HS-5 (cell line): Measurements from ENCODE around the gene COQ2.
"Not testable (repeated sequence)": the region's sequence is repeated elsewhere in the genome, so short reads cannot be mapped to it uniquely, and the experiment has no call there.

Experiments
- DNase-seq: peaks from one replicate; pipeline ENCODE4 v3.0.0-alpha.2; 2012; ENCODE audit warnings: low read depth

Gene COQ2

DNA sequence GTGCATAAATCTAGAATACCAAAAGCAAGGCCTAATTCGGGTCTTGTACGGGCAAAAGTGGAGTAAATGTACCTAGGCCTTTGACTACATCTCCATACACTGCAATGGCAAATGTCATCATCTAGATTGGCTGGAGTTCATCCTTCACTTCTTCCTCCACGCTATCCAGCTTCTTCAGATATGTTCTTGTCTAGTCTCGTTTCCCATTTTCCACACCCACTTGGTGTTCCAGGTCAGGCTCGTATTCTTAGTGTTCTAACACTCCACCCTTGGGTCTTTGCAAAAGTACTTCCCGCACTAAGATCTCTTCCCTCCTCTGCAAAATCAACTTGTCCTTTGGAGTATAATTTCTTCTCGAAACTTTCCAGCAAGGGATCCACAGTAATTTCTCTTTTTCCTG lies 1.4 kb downstream of the COQ2 start:
- DNase-seq, result no peak

- DNase-seq, result no peak
Observed at GRCh38 chr4:83282049-83282535, 2.5 kb downstream of the COQ2 start.

GRCh38 chr4:83281307-83281706 lies 3.3 kb downstream of the COQ2 start:
- no peak for DNase-seq

DNA sequence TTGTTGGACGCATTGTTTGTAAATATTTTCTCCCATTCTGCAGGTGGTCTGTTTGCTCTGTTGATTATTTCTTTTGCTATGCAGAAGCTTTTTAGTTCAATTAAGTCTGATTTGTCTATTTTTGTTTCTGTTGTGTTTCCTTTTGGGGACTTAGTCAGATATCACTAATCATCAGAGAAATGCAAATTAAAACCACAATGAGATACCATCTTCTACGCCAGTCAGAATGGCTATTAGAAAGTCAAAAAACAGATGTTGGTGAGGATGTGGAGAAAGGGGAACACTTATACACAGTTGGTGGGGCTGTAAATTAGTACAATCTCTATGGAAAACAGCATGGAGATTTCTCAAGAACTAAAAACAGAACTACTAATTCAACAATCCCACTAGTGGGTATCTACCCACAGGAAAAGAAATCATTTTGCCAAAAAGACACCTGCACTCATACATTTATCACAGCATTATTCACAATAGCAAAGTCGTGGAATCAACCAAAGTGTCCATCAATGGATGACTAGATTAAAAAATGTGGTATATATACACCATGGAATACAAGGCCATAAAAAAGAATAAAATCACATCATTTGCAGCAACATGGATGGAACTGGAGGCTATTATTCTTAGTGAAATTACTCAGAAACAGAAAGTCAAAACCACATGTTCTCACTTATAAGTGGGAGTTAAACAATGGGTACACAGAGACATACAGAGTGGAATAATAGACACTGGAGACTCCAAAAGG lies 8.1 kb downstream of the COQ2 start:
- DNase-seq, result no peak

DNA sequence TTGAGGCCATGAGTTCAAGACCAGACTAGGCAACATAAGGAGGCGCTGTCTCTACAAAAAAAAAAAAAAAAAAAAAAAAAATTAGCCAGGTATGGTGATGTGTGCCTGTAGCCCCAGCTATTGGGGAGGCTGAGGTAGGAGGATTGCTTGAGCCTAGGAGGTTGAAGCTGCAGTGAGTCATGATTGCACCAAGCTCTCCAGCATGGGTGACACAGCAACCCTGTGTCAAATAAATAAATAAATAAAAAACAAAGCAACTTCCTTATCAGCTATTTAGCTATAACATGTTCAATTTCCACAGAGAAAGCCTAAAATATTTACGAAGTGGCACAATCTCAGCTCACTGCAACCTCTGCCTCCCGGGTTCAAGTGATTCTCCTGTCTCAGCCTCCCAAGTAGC lies 10.7 kb downstream of the COQ2 start:
- DNase-seq, result not testable (repeated sequence)

DNA sequence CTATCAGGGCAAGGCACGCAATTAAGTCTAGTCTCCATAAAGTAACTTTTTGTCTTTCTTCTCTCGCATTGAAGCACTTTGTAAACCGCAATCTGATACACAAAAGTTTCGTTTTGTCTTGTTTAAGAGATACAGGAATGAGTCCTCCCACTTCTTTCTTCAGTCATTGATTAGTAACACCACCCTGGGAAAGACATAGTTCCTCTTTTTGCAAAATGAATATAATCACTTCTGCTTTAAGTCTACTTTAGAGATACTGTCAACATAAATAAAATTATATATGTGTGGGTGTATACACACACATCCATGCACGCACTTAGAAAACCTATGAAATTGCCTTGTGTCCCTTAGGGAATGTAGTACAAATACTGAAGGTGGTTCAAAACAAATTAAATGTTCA lies 11.7 kb downstream of the COQ2 start:
- DNase-seq, result no peak

- DNase-seq, result no peak
Observed at GRCh38 chr4:83269256-83269655, 15.3 kb downstream of the COQ2 start.

- DNase-seq, result no peak
Observed at GRCh38 chr4:83268491-83268890, 16.1 kb downstream of the COQ2 start.

GRCh38 chr4:83267830-83268475 lies 16.6 kb downstream of the COQ2 start:
- DNase-seq, result no peak

- no peak for DNase-seq
Observed at GRCh38 chr4:83267121-83267829, 17.3 kb downstream of the COQ2 start.

DNA sequence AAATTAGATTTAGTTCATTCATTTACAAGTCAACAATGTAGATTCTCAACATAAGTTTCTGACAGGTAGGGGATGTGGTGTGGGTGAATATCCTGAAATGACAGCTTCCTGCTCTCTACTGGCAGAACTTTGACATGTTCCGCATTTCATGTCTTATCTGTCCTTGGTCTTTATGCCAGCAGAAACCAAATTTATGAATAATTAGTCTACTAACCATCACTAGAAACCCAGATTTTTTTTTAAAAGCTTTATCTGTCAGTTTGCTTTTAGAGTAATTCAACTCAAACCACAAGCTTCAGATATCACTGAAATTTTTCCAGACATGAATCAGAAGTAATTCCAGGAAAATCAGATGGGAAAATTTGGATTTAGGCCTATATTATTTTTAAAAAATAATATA lies 17.9 kb downstream of the COQ2 start:
- no peak for DNase-seq

DNA sequence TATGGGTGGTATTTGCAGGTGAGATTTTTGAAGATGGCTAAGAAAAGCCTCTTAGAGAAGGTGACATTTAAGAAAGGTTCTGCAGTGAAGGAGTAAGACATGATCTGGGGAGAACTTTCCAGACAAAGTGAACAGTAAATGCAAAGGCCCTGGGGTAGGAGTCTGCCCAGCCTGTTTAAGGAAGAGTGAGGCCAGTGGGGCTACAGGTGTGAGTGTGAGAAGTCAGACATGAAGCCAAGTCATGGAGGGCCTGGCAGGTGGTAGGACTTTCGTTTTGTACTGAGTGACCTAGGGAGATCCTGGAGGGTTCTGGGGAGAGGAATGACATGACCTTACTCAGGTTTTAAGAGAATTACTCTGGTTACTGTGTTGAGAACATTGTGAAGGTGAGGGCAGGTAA lies 21.5 kb downstream of the COQ2 start:
- no peak for DNase-seq

DNA sequence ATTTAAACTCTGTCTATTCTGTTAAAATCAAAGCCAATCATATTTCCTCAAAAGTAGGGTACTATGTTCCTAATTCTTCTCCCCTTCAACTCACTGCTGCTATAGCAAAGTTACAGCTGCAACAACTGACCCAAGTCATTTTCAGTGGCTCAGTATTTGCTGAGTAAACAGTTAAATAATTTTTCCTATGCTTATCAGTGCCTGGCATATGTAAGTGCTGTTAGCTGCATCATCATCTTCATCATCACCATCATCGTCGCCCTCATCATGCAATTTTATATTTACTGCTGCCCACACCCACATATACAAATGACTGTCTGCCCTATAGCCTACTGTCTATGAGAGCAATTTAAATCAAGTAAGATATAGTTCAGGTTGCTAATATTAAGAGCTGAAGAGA lies 21.9 kb downstream of the COQ2 start:
- DNase-seq, result no peak

GRCh38 chr4:83261307-83261706 lies 23.3 kb downstream of the COQ2 start:
- DNase-seq, result no peak

DNA sequence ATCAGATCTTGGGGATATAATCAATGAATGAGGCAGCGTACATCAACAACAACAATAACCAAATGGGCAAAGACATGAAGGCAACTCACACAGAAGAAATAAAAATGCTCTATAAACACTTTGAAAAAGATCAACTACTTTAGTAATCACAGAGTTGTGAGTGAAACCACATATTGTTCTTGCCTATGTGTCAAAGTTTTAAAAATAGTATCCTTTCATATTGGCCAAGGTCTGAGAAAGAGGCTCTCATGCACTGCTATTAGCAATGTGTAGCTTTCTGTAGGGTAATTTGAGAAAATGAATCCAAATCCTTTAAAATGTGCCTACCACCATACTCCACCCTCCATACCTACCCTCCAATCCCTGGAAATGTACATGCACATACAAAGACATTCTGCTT lies 25.0 kb downstream of the COQ2 start:
- no peak for DNase-seq

GRCh38 chr4:83258461-83258860 lies 26.1 kb downstream of the COQ2 start:
- no peak for DNase-seq

GRCh38 chr4:83257811-83258210 lies 26.8 kb downstream of the COQ2 start:
- DNase-seq, result no peak

- DNase-seq, result peak; percentile 84
Observed at GRCh38 chr4:83255584-83255983, 29.0 kb downstream of the COQ2 start.

DNA sequence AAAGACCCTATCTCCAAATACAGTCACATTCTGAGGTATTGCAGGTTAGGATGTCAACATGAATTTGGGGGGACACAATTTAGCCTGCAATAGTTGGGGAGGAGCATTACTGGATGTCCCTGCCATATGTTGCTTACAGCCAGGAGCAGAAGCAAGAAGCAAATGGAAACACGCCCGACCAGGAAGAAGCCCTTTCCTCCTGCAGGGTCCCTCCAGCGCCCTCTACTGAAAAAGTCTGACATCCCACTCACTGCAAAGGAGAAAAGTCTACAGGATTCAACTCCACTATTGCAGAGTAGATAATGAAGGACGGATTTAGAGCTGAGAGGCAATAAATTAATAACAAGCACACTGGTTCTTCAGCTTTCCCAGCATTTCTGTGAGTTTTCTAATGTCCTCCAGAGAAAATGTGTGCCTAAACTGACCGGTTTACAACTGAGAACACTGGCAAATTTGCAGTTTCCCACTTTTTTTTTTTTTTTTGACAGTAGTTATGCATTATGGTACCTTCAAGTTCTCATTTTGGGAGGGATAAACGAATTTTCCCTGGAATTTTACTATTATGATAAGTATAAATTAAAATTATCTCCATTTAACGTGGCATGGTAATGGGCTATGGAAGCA lies 31.7 kb downstream of the COQ2 start:
- no peak for DNase-seq

DNA sequence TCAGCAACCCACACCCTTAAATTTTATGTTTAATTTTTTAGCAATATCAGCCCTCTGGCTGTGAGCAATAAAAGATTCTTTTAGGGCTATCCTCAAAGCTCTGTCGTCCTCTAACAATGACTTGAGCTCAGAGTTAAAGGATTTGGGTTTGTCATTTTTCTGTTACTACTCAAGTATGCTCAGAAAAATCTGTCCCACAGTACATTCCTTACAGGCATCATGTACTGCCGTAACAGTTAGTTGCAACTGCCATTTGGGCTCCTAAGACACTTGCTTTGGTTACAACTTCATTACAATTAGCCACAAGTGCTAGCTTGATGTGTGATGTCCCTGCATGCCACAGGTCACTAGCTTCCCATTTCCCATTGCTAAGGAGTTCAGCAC lies 33.2 kb downstream of the COQ2 start:
- DNase-seq, result no peak

DNA sequence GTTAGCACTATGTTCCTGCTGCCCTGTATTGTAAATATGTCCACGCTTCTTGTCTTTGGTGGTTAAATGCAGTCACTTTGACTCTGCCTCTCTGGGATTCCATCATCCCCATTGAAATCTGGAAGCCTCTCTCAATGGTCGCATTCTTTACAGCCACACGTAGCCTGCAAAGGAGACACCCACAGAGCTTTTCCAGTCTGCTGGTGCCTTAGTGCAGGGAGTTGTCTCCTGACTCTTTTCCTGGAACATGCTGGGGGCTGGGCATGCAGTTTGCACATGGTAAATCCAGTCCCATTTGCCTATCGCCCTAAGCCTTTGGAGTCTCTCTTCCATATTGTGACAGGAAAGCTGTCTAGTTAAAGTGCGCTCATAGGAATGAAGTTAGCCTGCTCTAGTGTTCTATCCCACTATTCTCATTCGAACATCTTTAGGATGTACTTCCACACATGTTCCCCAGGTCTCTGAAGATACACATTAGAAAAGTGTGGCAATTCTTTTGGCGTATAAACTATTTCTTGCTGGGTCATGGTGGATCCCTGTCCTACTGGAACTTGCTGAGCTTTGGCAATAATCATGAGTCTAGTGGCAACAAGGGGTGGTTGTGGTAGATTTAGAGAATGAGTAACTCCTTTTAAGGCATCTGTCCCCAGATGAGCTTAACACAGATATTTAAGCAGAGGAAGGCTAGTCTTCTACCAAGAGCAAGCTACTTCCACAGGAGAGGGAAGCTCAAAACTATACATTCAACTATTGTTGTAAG lies 33.7 kb downstream of the COQ2 start:
- DNase-seq, result no peak

DNA sequence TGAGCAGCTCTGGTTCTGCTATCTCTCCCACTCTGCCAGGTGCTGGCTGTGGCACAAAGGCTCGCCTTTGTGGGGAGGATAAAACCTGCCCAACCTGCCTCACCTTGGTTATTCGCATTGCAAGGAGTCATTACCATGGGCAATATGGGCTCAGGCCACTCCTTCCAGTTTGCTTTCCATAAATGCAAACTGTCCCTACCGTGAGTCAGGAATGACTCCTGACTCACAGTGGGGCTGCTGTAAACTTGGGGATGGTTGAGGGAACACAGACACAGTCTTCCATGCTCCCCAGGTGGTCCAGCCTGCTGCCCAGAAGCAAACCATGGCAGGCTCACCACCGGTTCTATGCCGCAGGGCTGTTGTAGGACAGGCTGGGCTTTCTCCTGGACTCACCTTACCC lies 36.1 kb downstream of the COQ2 start:
- no peak for DNase-seq
